PC-3 (cell line): ENCODE measurements around the gene FBXL19. TPM values are rescaled to one million over a fixed set of nuclear protein-coding genes. Genes with fewer than 3 reads are reported as not detected.
"Not testable (repeated sequence)": the region's sequence is repeated elsewhere in the genome, so short reads cannot be mapped to it uniquely, and the experiment has no call there.

Experiments
- ATAC-seq: fragments of 200-7000 bp; cut with Tn5 transposase; 2 replicates; pipeline ENCODE4 v1.9.1; 2020; ENCODE audit warnings: mild to moderate bottlenecking, moderate library complexity
- BruUV-seq: library from RNA; stranded (reverse); fragments of 400-500 nt; replicated peaks from 2 replicates; lab custom pipeline; 2021; lab: Mats Ljungman, UMichigan
- CTCF ChIA-PET: fragments of 300-600 bp; sonication (Branson Sonifier 250); formaldehyde crosslinking; loops from one replicate; lab custom pipeline; 2022; ENCODE audit warnings: antibody characterized with exemption; lab: Charles Lee
- POLR2A ChIA-PET: fragments of 300-600 bp; sonication (Branson Sonifier 250); formaldehyde crosslinking; loops from one replicate; lab custom pipeline; 2022; ENCODE audit warnings: antibody characterized with exemption; ENCODE audit not compliant: unreplicated experiment; lab: Charles Lee
- DNase-seq: peaks from one replicate; pipeline ENCODE4 v3.0.0-alpha.2; 2015
- H2AFZ ChIP-seq: fragments of 300-600 bp; sonication (generic); 2 replicates; pipeline ENCODE4 v1.6.0; 2016; ENCODE audit warnings: antibody characterized with exemption, low read length
- H3F3A ChIP-seq: fragments of 300-600 bp; sonication (generic); one replicate; pipeline ENCODE4 v1.6.0; 2017; ENCODE audit warnings: antibody characterized with exemption, low read length, control low read depth, mild to moderate bottlenecking; ENCODE audit not compliant: unreplicated experiment
- H3K27ac ChIP-seq: fragments of 300-600 bp; sonication (generic); 2 replicates; pipeline ENCODE4 v1.5.1; 2016; ENCODE audit warnings: mild to moderate bottlenecking, low read length
- H3K27me3 ChIP-seq: fragments of 300-600 bp; sonication (generic); 2 replicates; pipeline ENCODE4 v1.6.1; 2016; ENCODE audit warnings: low read length, mixed read lengths
- H3K36me3 ChIP-seq: fragments of 300-600 bp; sonication (generic); 2 replicates; pipeline ENCODE4 v1.6.1; 2016; ENCODE audit warnings: low read depth, mixed run types, low read length, mixed read lengths
- H3K4me1 ChIP-seq: fragments of 300-600 bp; sonication (generic); 2 replicates; pipeline ENCODE4 v1.5.1; 2016; ENCODE audit warnings: low read length; ENCODE audit not compliant: insufficient read depth
- H3K4me2 ChIP-seq: fragments of 300-600 bp; sonication (generic); 2 replicates; pipeline ENCODE4 v1.6.0; 2016; ENCODE audit warnings: low read length
- H3K4me3 ChIP-seq: fragments of 300-600 bp; sonication (generic); 2 replicates; pipeline ENCODE4 v1.5.1; 2016; ENCODE audit warnings: mild to moderate bottlenecking, low read length, mixed read lengths
- H3K79me2 ChIP-seq: fragments of 300-600 bp; sonication (generic); 2 replicates; pipeline ENCODE4 v1.6.1; 2017; ENCODE audit warnings: low read length, mixed read lengths
- H3K9ac ChIP-seq: fragments of 300-600 bp; sonication (generic); 2 replicates; pipeline ENCODE4 v1.6.0; 2016; ENCODE audit warnings: mild to moderate bottlenecking, low read length
- H3K9me2 ChIP-seq: fragments of 300-600 bp; sonication (generic); replicated peaks from 2 replicates; pipeline ENCODE4 v1.6.1; 2016; ENCODE audit warnings: mixed run types, low read length, mixed read lengths
- H3K9me3 ChIP-seq: fragments of 300-600 bp; sonication (generic); 2 replicates; pipeline ENCODE4 v1.6.1; 2016; ENCODE audit warnings: low read length, mixed read lengths
- H4K20me1 ChIP-seq: fragments of 300-600 bp; sonication (generic); 2 replicates; pipeline ENCODE4 v1.6.1; 2016; ENCODE audit warnings: low read length, mixed read lengths
- EZH2 ChIP-seq: fragments of 300-600 bp; sonication (generic); IDR thresholded peaks from one replicate; pipeline ENCODE4 v1.6.1; 2017; ENCODE audit warnings: antibody characterized with exemption, mild to moderate bottlenecking, low read length; ENCODE audit not compliant: unreplicated experiment
- EZH2phosphoT487 ChIP-seq: fragments of 300-600 bp; sonication (generic); IDR thresholded peaks from 2 replicates; pipeline ENCODE4 v1.6.1; 2018; ENCODE audit warnings: mild to moderate bottlenecking, antibody characterized with exemption, low read length, borderline replicate concordance
- intact Hi-C: fragments of 100-400 bp; cut with micrococcal nuclease; formaldehyde crosslinking; loops from 2 replicates; pipeline ENCODE4 v1.9.0; 2023
- total RNA-seq: library from RNA; depleted of rRNA; stranded (reverse); fragments of >200 nt; gene quantifications from 2 replicates; pipeline ENCODE4 v1.2.3, GENCODE V29; 2014
- TF ChIP-seq, protein P1 (sequence below): fragments of 300-600 bp; sonication (generic); conservative IDR thresholded peaks from 2 replicates; pipeline ENCODE4 v1.5.1; 2017; ENCODE audit warnings: antibody characterized with exemption, low read depth, mild to moderate bottlenecking, low read length

FBXL19 gene
- total RNA-seq, 1 experiment from 2014 or later = 36.2 TPM

DNA sequence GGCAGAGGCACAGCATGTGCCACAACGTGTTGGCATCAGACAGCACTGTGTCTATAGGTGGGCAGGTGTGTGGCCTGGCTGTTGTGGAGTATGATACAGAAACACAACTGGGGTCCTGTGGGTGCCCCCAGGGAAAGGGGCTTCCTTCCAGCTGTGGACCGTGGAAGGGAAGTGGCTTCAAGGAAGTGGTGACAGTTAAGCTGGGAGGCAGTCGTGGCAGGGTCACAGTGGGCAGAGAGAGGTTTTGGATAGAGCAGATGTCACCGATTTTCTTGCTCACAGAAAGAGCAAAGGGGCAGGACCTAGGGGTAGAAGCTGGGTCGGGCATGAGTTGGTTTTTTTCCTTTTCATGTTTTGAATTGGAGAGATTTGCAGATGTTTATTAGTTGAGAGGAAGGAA, 14.3 kb downstream of the FBXL19 start:
- CTCF ChIA-PET = no interaction called here
- H3K9ac ChIP-seq = no peak overlapping the region
- no peak overlapping the region for H2AFZ ChIP-seq
- no peaks in the 10 kb centered on the region for H3F3A ChIP-seq
- intact Hi-C loops = no loop called here
- no peak overlapping the region for H3K4me2 ChIP-seq
- DNase-seq (no peak), ATAC-seq (no peak)
- no peaks in the 10 kb centered on the region; the same call in 1 of the 2 replicates for H3K36me3 ChIP-seq
- H3K27ac ChIP-seq = no peak overlapping the region
- peaks cover 8% of the 10 kb centered on the region; the same call in 1 of the 2 replicates for H3K4me1 ChIP-seq
- no peaks in the 10 kb centered on the region for H3K9me3 ChIP-seq
- no peak overlapping the region for H3K4me3 ChIP-seq
- no peaks in the 10 kb centered on the region for H3K27me3 ChIP-seq
- TF ChIP-seq EZH2 = no peak
- no peaks in the 10 kb centered on the region for H3K9me2 ChIP-seq
- no TSS peak for BruUV-seq
- no peaks in the 10 kb centered on the region for H4K20me1 ChIP-seq
- POLR2A ChIA-PET = no interaction called here
- no peaks in the 10 kb centered on the region for H3K79me2 ChIP-seq

GRCh38 chr16:30939571-30939970, 16.2 kb downstream of the FBXL19 start:
- H3K27me3 ChIP-seq, H3K9me3 ChIP-seq, H3K79me2 ChIP-seq, H3K4me2 ChIP-seq, H3K4me1 ChIP-seq, H2AFZ ChIP-seq, H3F3A ChIP-seq, BruUV-seq, H3K4me3 ChIP-seq, intact Hi-C loops, H3K9me2 ChIP-seq, H4K20me1 ChIP-seq, POLR2A ChIA-PET, H3K36me3 ChIP-seq, H3K9ac ChIP-seq: not testable (repeated sequence)
- peak overlapping the region; percentile 74 for H3K27ac ChIP-seq
- CTCF ChIA-PET = interaction anchor here (0.6 kb wide), 1 partner anchor 223 kb away, joined by 4 read pairs; no protein-coding TSS in a partner anchor
- DNase-seq (peak; percentile 36), ATAC-seq (peak; percentile 44)

- H3K27me3 ChIP-seq = no peaks in the 10 kb centered on the region
- TF ChIP-seq EZH2phosphoT487 (no peak), EZH2 (no peak)
- TF ChIP-seq, protein P1, sequence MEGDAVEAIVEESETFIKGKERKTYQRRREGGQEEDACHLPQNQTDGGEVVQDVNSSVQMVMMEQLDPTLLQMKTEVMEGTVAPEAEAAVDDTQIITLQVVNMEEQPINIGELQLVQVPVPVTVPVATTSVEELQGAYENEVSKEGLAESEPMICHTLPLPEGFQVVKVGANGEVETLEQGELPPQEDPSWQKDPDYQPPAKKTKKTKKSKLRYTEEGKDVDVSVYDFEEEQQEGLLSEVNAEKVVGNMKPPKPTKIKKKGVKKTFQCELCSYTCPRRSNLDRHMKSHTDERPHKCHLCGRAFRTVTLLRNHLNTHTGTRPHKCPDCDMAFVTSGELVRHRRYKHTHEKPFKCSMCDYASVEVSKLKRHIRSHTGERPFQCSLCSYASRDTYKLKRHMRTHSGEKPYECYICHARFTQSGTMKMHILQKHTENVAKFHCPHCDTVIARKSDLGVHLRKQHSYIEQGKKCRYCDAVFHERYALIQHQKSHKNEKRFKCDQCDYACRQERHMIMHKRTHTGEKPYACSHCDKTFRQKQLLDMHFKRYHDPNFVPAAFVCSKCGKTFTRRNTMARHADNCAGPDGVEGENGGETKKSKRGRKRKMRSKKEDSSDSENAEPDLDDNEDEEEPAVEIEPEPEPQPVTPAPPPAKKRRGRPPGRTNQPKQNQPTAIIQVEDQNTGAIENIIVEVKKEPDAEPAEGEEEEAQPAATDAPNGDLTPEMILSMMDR = peak; percentile 78
- H3K27ac ChIP-seq = 0 out of 2 replicates have a peak overlapping the region, but pooled peaks have one; percentile 16
- intact Hi-C loops = no loop called here
- no peak overlapping the region for H3K9ac ChIP-seq
- H3F3A ChIP-seq = no peaks in the 10 kb centered on the region
- no peak overlapping the region for H3K4me3 ChIP-seq
- ChIA-PET POLR2A (no interaction called here), CTCF (interaction anchor here (0.6 to 1.3 kb wide), 6 partner anchors 13 to 927 kb away, joined by 3 to 7 read pairs (median 3); partner anchors contain the start of gene HSD3B7)
- no peak overlapping the region for H2AFZ ChIP-seq
- no peaks in the 10 kb centered on the region for H3K79me2 ChIP-seq
- H3K4me2 ChIP-seq = peak overlapping the region; percentile 48; the same call in 1 of the 2 replicates
- DNase-seq (peak; percentile 65), ATAC-seq (peak; percentile 85)
- peaks cover 3% of the 10 kb centered on the region; the same call in 1 of the 2 replicates for H3K36me3 ChIP-seq
- no TSS peak for BruUV-seq
- peaks cover 8% of the 10 kb centered on the region; the same call in 1 of the 2 replicates for H3K4me1 ChIP-seq
- H3K9me3 ChIP-seq = no peaks in the 10 kb centered on the region
- no peaks in the 10 kb centered on the region for H3K9me2 ChIP-seq
- H4K20me1 ChIP-seq = no peaks in the 10 kb centered on the region
Measured at GRCh38 chr16:30941600-30942425, 18.4 kb downstream of the FBXL19 start.
